Neural progenitor cell (in vitro differentiated cells): ENCODE data around the gene OFD1.

Experiments used
- EZH2 ChIP-seq: fragments of 200-600 bp; sonication (generic); IDR thresholded peaks from 2 replicates; pipeline ENCODE4 v1.6.1; 2017; ENCODE audit warnings: antibody characterized with exemption, mild to moderate bottlenecking, moderate library complexity
- EZH2phosphoT487 ChIP-seq: fragments of 200-600 bp; sonication (generic); IDR thresholded peaks from 2 replicates; pipeline ENCODE4 v1.6.1; 2017; ENCODE audit warnings: antibody characterized with exemption
- TF ChIP-seq, protein P1 (sequence below): fragments of 200-600 bp; sonication (generic); IDR thresholded peaks from 2 replicates; pipeline ENCODE4 v1.5.1; 2017; ENCODE audit warnings: antibody characterized with exemption, mild to moderate bottlenecking

DNA sequence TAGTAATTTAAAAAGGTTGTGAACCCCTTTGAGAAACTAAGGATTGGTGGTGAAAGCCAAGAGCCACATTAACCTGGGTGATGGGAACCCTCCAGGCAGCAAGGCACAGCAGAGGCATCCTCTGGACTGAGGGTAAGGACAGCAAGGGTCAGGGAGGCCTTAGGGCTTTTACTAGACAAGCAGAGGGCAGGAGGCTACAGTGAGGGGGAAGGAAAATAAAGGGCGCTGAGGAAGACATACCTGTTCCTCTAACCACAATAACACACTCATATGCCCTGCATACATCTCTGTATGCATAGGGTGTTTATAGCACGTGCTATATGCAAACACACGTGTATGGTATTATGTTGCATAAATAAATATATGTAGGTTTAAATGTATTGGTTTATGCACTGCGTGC is 63.6 kb downstream of the OFD1 start:
- TF ChIP-seq, protein P1, sequence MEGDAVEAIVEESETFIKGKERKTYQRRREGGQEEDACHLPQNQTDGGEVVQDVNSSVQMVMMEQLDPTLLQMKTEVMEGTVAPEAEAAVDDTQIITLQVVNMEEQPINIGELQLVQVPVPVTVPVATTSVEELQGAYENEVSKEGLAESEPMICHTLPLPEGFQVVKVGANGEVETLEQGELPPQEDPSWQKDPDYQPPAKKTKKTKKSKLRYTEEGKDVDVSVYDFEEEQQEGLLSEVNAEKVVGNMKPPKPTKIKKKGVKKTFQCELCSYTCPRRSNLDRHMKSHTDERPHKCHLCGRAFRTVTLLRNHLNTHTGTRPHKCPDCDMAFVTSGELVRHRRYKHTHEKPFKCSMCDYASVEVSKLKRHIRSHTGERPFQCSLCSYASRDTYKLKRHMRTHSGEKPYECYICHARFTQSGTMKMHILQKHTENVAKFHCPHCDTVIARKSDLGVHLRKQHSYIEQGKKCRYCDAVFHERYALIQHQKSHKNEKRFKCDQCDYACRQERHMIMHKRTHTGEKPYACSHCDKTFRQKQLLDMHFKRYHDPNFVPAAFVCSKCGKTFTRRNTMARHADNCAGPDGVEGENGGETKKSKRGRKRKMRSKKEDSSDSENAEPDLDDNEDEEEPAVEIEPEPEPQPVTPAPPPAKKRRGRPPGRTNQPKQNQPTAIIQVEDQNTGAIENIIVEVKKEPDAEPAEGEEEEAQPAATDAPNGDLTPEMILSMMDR, result no peak
- TF ChIP-seq EZH2phosphoT487, result no peak
- TF ChIP-seq EZH2, result no peak
